ENCODE results near the gene SETD1B.
"Not testable (repeated sequence)": the region's sequence is repeated elsewhere in the genome, so short reads cannot be mapped to it uniquely, and the experiment has no call there.

The SETD1B gene

DNA sequence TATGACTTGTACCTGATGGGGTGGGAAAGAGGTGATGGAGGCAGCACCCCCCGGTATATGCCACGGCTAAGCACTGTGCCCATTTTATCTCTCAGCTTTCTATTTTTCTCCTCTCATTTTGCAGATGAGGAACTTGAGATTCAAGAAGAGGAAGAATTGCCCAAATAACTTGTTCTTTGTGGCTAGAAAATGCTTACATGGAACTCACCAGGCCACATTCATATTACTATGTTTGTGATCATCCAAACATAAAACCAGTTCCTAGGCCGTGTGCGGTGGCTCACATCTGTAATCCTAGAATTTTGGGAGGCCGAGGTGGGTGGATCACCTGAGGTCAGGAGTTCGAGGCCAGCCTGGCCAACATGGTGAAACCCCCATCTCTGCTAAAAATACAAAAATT is 70.3 kb downstream of the SETD1B start:
- H3K4me1 ChIP-seq: peaks cover 6% of the 10 kb centered on the region
- no peaks in the 10 kb centered on the region for H3K9me3 ChIP-seq
- no peaks in the 10 kb centered on the region for H3K36me3 ChIP-seq
- no peaks in the 10 kb centered on the region for H3K27me3 ChIP-seq
- TF ChIP-seq, protein P1, sequence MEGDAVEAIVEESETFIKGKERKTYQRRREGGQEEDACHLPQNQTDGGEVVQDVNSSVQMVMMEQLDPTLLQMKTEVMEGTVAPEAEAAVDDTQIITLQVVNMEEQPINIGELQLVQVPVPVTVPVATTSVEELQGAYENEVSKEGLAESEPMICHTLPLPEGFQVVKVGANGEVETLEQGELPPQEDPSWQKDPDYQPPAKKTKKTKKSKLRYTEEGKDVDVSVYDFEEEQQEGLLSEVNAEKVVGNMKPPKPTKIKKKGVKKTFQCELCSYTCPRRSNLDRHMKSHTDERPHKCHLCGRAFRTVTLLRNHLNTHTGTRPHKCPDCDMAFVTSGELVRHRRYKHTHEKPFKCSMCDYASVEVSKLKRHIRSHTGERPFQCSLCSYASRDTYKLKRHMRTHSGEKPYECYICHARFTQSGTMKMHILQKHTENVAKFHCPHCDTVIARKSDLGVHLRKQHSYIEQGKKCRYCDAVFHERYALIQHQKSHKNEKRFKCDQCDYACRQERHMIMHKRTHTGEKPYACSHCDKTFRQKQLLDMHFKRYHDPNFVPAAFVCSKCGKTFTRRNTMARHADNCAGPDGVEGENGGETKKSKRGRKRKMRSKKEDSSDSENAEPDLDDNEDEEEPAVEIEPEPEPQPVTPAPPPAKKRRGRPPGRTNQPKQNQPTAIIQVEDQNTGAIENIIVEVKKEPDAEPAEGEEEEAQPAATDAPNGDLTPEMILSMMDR (IDR thresholded peaks at IDR 0.05; ENCODE audit: low read depth, low read length): no peak
- no peak overlapping the region for H3K4me3 ChIP-seq (ENCODE audit: low read depth, low read length)
- DNase-seq: no peak

DNA sequence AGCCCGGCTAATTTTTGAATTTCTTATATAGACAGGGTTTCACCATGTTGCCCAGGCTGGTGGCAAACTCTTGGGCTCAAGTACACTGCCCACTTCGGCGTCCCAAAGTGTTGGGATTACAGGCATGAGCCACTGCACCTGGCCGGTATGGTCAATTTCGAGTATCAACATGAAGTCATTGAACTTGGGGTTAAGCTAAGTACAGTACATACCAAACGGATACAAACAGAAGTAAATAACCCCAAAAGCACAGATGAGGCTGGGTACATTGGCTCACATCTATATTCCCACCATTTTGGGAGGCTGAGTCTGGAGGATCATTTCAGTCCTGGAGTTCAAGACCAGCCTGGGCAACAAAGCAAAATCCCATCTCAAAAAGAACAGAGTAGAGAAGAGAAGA is 71.8 kb downstream of the SETD1B start:
- Histone ChIP-seq H3K36me3 (no peaks in the 10 kb centered on the region), H3K4me1 (peaks cover 6% of the 10 kb centered on the region)
- no peak for DNase-seq

DNA sequence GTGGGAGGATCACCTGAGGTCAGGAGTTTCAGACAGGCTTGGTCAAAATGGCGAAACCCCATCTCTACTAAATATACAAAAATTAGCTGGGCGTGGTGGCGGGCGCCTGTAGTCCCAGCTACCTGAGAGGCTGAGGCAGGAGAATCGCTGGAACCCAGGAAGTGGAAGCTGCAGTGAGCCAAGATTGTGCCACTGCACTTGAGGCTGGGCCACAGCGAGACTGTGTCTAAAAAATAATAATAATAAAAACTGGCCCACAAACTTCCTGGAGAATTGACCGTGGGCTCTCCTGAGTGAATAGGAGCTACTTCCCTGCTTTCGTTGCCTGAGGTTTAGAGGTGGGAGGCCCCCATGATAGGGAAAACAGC is 72.3 kb downstream of the SETD1B start:
- H3K4me3 ChIP-seq (ENCODE audit: low read depth, low read length); H3K4me1 ChIP-seq; DNase-seq: not testable (repeated sequence)

More for the DNA sequence above, 71.8 kb downstream of the SETD1B start:
- TF ChIP-seq, protein P1 (IDR thresholded peaks at IDR 0.05; ENCODE audit: low read depth, low read length): no peak
- Histone ChIP-seq H3K9me3 (no peaks in the 10 kb centered on the region), H3K27me3 (no peaks in the 10 kb centered on the region), H3K4me3 (ENCODE audit: low read depth, low read length) (no peak overlapping the region)

More for the DNA sequence above, 72.3 kb downstream of the SETD1B start:
- not testable (repeated sequence) for H3K36me3 ChIP-seq, H3K27me3 ChIP-seq, H3K9me3 ChIP-seq

Data from BE2C (cell line).